K562 (cell line): Measurements from ENCODE around the gene GATC. TPM values are rescaled to one million over a fixed set of nuclear protein-coding genes. Genes with fewer than 3 reads are reported as not detected.

Experiments
- BMI1 ChIP-seq: fragments of 150-350 bp; IDR thresholded peaks from 2 replicates; pipeline ENCODE4 v1.6.1; 2014; ENCODE audit warnings: low read length
- CGGBP1 ChIP-seq: fragments of 250-450 bp; sonication (Bioruptor Pico); IDR thresholded peaks from 2 replicates; pipeline ENCODE4 v1.9.0; 2021; ENCODE audit warnings: mild to moderate bottlenecking
- CHD2 ChIP-seq: IDR thresholded peaks from 2 replicates; pipeline ENCODE4 v1.6.1; 2011; ENCODE audit warnings: low read depth, low read length
- GATA2 ChIP-seq: sonication (generic); formaldehyde crosslinking; IDR thresholded peaks from 2 replicates; pipeline ENCODE4 v1.4.0; 2020; ENCODE audit warnings: mild to moderate bottlenecking, missing genetic modification reagents
- HNRNPLL ChIP-seq: fragments of 200-400 bp; formaldehyde crosslinking; IDR thresholded peaks from 2 replicates; pipeline ENCODE4 v1.6.1; 2017; ENCODE audit warnings: low read length, low read depth, mild to moderate bottlenecking; ENCODE audit not compliant: poor library complexity, severe bottlenecking
- HOXB6 ChIP-seq: fragments of 250-450 bp; sonication (Bioruptor Pico); IDR thresholded peaks from 2 replicates; pipeline ENCODE4 v1.5.1; 2022; ENCODE audit warnings: mild to moderate bottlenecking, borderline replicate concordance
- NFATC3 ChIP-seq: fragments of 450-650 bp; IDR thresholded peaks from 2 replicates; pipeline ENCODE4 v1.6.1; 2017; ENCODE audit warnings: mild to moderate bottlenecking
- REST ChIP-seq, 2 experiments: fragments of 450-650 bp; formaldehyde crosslinking in 1 of 2; IDR thresholded peaks; 2 replicates each; pipeline versions ENCODE4 v1.4.0 to v1.6.1; 2014 to 2020; ENCODE audit warnings: mild to moderate bottlenecking in 2 of 2, borderline replicate concordance in 1 of 2, low read depth in 1 of 2
- RHOXF2B ChIP-seq: fragments of 250-450 bp; sonication (Bioruptor Pico); conservative IDR thresholded peaks from 2 replicates; pipeline ENCODE4 v1.5.1; 2021
- SFPQ ChIP-seq: fragments of 200-400 bp; formaldehyde crosslinking; IDR thresholded peaks from 2 replicates; pipeline ENCODE4 v1.6.1; 2017; ENCODE audit warnings: mild to moderate bottlenecking, low read depth, low read length, moderate library complexity
- SIN3A ChIP-seq, 2 experiments: fragments of 150-350 bp in 1 of 2; IDR thresholded peaks; 2 replicates each; pipeline ENCODE4 v1.6.1; 2011 to 2016; ENCODE audit warnings: borderline replicate concordance in 2 of 2, low read depth in 2 of 2, low read length in 2 of 2, mild to moderate bottlenecking in 2 of 2, moderate library complexity in 2 of 2; ENCODE audit not compliant: control insufficient read depth in 1 of 2
- SREBF2 ChIP-seq: sonication (generic); formaldehyde crosslinking; IDR thresholded peaks from 2 replicates; pipeline ENCODE4 v1.4.0; 2020; ENCODE audit warnings: mild to moderate bottlenecking, missing genetic modification reagents
- TCF7 ChIP-seq: sonication (generic); IDR thresholded peaks from 2 replicates; pipeline ENCODE4 v1.6.1; 2016; ENCODE audit warnings: antibody characterized with exemption, borderline replicate concordance
- THRAP3 ChIP-seq: fragments of 450-650 bp; IDR thresholded peaks from 2 replicates; pipeline ENCODE4 v1.6.1; 2016; ENCODE audit warnings: mild to moderate bottlenecking, inconsistent platforms, borderline replicate concordance
- WHSC1 ChIP-seq: IDR thresholded peaks from one replicate; pipeline ENCODE4 v1.6.1; 2012; ENCODE audit warnings: low read length, control low read depth, inconsistent platforms
- ZEB2 ChIP-seq: fragments of 450-650 bp; IDR thresholded peaks from 2 replicates; pipeline ENCODE4 v1.6.1; 2016
- ZNF431 ChIP-seq: sonication (generic); formaldehyde crosslinking; IDR thresholded peaks from 2 replicates; pipeline ENCODE4 v1.8.0; 2022; ENCODE audit warnings: mild to moderate bottlenecking, missing genetic modification reagents
- ZSCAN29 ChIP-seq: fragments of 450-650 bp; IDR thresholded peaks from 2 replicates; pipeline ENCODE4 v1.6.1; 2017
- polyA plus RNA-seq, 8 experiments: library from polyadenylated mRNA; depleted of rRNA in 4 of 8; stranded (reverse) in 5 of 8; unstranded in 3 of 8; fragments of >200 nt; fragmentation: Nextera tagmentation in 2 of 8; fragmentation: Illumina TruSeq in 1 of 8; extraction: Ambion mirVana in 2 of 8; extraction: Trizol in 1 of 8; gene quantifications; 2 replicates each; pipeline versions ENCODE4 v1.2.1 to v1.2.3, GENCODE V29; 2011 to 2014; ENCODE audit warnings: inconsistent platforms in 1 of 8, missing spikeins in 1 of 8
- total RNA-seq, 7 experiments: library from RNA; depleted of rRNA in 6 of 7; stranded (reverse); fragments of >200 nt in 6 of 7; fragmentation: Illumina TruSeq in 2 of 7; extraction: Trizol in 2 of 7; gene quantifications; 2 replicates each; pipeline versions ENCODE4 v1.2.1 to v1.2.3, GENCODE V29; 2011 to 2021; ENCODE audit warnings: low replicate concordance in 1 of 7

GATC gene
- total and polyA plus RNA-seq, 9 of the 15 experiments (the other 6 are each of a cell fraction or from before 2014, with no cell fraction given): 5.8 to 52.6 (median 28.2) TPM

- no peak for TF ChIP-seq REST (IDR thresholded peaks at IDR 0.05; ENCODE audit: borderline replicate concordance)
- TF ChIP-seq REST (CRISPR knock-in tag; IDR thresholded peaks at IDR 0.05; ENCODE audit: low read depth): peak; percentile 59; the same call in 1 of the 2 replicates
- peak; percentile 63; the same call in 1 of the 2 replicates for TF ChIP-seq ZNF431 (CRISPR knock-in tag)
- no peak for TF ChIP-seq NFATC3
- TF ChIP-seq HNRNPLL: peak; percentile 58
- no peak for TF ChIP-seq WHSC1
- TF ChIP-seq SIN3A (IDR thresholded peaks at IDR 0.05; ENCODE audit: borderline replicate concordance in 2 of 2, control insufficient read depth in 1 of 2, low read depth in 2 of 2, low read length in 2 of 2): peak; percentile 97 to 98
- TF ChIP-seq CHD2: peak; percentile 55; the same call in 1 of the 2 replicates
- TF ChIP-seq ZEB2: no peak
- TF ChIP-seq RHOXF2B (CRISPR knock-in tag): no peak
- TF ChIP-seq THRAP3: no peak; the same call in 1 of the 2 replicates
- no peak for TF ChIP-seq HOXB6 (CRISPR knock-in tag)
- TF ChIP-seq GATA2: no peak
- no peak for TF ChIP-seq SREBF2 (CRISPR knock-in tag)
- no peak for TF ChIP-seq TCF7
- no peak for TF ChIP-seq BMI1
- peak; percentile 76 for TF ChIP-seq CGGBP1 (CRISPR knock-in tag)
- TF ChIP-seq ZSCAN29: no peak
- no peak for TF ChIP-seq SFPQ
Measured at GRCh38 chr12:120445911-120446843, at the start of gene GATC, which contains the start of gene TRIAP1 (continued).
